Measurements from ENCODE around the gene IFNA5. TPM values are rescaled to one million over a fixed set of nuclear protein-coding genes. Genes with fewer than 3 reads are reported as not detected.

Gene IFNA5
- not detected for total RNA-seq
- not detected for polyA plus RNA-seq

DNA sequence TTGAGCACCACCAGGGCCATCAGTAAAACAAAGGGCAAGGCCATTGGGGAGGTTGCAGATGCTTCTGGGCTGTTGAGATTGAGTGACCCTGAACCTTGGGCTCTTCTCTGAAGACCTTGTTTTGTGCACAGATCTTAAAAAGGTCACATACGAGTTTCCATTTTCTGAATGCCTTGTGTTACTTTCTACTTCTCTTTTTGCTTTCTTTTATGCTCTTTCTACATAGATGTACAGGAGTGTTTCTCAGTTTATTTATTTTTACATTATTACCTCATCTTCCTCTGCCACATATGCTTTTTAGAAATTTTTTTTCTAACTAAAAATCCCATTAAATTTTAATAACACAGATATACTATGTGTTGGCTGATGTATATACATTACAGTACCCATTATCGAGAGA, at the start of gene IFNA5:
Gene IFNA5 (minus strand): TSS at position 101 of the 400 bp plus-strand sequence. CDS start 57 bp downstream, at position 44.
- no peak within 1 kb of the TSS for H3K27ac ChIP-seq (ENCODE audit: low read depth)
- H3K36me3 ChIP-seq (ENCODE audit: insufficient read depth), result no peaks in the 10 kb centered on the region
- WGBS, result 75% methylated on average over 2 of the region's 2 CpGs
- no peak for DNase-seq (ENCODE audit: extremely low spot score)
- no peaks in the 10 kb centered on the region for H3K4me1 ChIP-seq (ENCODE audit: insufficient read depth)
- no peak within 1 kb of the TSS for H3K4me3 ChIP-seq (ENCODE audit: low read depth, low read length)

- Histone ChIP-seq H3K4me1 (ENCODE audit: insufficient read depth) (no peaks in the 10 kb centered on the region), H3K36me3 (ENCODE audit: insufficient read depth) (no peaks in the 10 kb centered on the region), H3K27ac (ENCODE audit: low read depth) (no peak within 1 kb of the TSS), H3K4me3 (ENCODE audit: low read depth, low read length) (no peak within 1 kb of the TSS)
- 90% methylated on average over 1 of the region's 1 CpG for WGBS
- no peak for DNase-seq (ENCODE audit: extremely low spot score)
Observed at GRCh38 chr9:21350787-21351186, 45.7 kb upstream of the IFNA5 start, which contains the start of gene IFNA6. Gene IFNA6 (minus strand): TSS chr9:21350887. CDS start chr9:21350887, 0 bp downstream.

- H3K4me3 ChIP-seq (ENCODE audit: low read depth, low read length), result no peak overlapping the region
- WGBS, result 75% methylated on average over 3 of the region's 3 CpGs
- H3K27ac ChIP-seq (ENCODE audit: low read depth), result no peak overlapping the region
- H3K36me3 ChIP-seq (ENCODE audit: insufficient read depth), result no peaks in the 10 kb centered on the region
- H3K4me1 ChIP-seq (ENCODE audit: insufficient read depth), result no peaks in the 10 kb centered on the region
- DNase-seq (ENCODE audit: extremely low spot score), result no peak
Observed at GRCh38 chr9:21348430-21348970, 43.4 kb upstream of the IFNA5 start.

DNA sequence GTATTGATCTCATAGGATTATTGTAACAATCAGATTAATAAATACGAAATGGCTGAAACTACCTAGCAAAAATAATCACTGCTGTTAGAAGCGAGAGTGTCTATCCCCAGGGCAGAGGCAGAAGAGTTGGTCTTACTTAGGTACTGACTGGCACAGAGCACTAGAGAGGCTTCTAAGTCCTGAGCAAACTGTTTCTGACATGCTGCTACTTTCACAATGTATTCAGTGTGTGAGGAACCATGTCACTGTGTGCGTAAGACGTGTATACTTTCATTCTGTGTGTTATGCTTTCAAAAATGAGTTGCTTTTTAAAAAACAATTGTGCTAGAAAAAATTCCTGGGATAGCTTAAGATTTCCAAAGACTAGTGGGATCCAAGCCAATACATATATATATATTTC, 35.6 kb upstream of the IFNA5 start:
- H3K27ac ChIP-seq (ENCODE audit: low read depth), result no peak overlapping the region
- H3K4me1 ChIP-seq (ENCODE audit: insufficient read depth), result no peaks in the 10 kb centered on the region
- H3K36me3 ChIP-seq (ENCODE audit: insufficient read depth), result no peaks in the 10 kb centered on the region
- no peak overlapping the region for H3K4me3 ChIP-seq (ENCODE audit: low read depth, low read length)
- no peak for DNase-seq (ENCODE audit: extremely low spot score)
- WGBS, result 86% methylated on average over 4 of the region's 4 CpGs

GRCh38 chr9:21336457-21336856, 31.3 kb upstream of the IFNA5 start:
- DNase-seq (ENCODE audit: extremely low spot score), result no peak
- Histone ChIP-seq H3K36me3 (ENCODE audit: insufficient read depth) (no peaks in the 10 kb centered on the region), H3K4me1 (ENCODE audit: insufficient read depth) (no peaks in the 10 kb centered on the region), H3K27ac (ENCODE audit: low read depth) (no peak overlapping the region), H3K4me3 (ENCODE audit: low read depth, low read length) (no peak overlapping the region)

DNA sequence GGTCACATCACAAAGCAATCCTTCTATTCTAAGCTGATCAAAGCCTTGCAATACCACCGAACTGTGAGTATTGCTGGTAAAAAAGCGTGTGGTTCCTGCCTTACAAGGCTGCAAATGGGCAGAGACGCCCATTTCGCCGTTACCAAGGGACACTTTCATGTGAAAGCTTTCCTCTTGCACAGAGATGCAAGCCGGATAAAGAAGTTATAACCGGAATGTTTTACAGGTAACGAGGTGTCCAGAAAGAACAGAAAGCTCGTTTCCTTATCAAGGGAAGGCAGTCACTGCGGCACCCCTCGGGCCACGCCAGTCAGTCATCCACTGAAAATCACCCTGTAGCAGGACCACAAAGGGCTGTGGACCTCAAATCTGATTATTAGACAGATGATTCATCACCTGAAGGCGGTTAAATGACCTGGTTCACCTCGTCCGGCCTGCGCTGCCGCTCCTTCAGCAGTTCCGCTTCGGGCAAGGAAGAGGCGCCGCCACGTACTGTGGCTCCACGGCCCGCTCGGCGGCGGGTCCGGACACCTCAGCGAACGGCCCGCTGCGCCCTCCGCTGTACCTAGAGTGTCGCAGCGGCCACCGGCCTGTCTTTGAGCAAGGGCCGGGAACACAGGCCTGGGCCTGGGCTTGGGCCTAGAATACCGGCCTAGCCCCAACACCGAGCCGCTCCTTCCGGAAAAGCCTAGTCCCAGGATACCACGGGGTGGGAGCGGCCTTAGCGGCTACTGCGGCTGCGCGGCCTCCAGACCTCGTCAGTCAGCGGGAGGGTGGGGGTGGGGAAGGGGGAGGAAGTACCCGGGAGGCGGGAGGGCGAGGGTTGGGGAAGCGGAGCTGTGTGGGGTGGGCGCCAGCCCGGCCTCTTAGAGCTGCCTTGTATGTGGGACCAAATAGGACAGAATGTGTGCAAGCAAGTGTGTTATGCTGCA, 29.9 kb upstream of the IFNA5 start, which contains the start of gene KLHL9:
Gene KLHL9 (minus strand): TSS at position 704 of the 932 bp plus-strand sequence. CDS start 545 bp downstream, at position 159.
- WGBS, result under 1% methylated on average over 55 of the region's 55 CpGs
- H3K27ac ChIP-seq (ENCODE audit: low read depth), result peak within 1 kb of the TSS; percentile 96
- peak; percentile 86 for DNase-seq (ENCODE audit: extremely low spot score)
- peak within 1 kb of the TSS; percentile 67 for H3K4me3 ChIP-seq (ENCODE audit: low read depth, low read length)
- no peaks in the 10 kb centered on the region for H3K36me3 ChIP-seq (ENCODE audit: insufficient read depth)
- H3K4me1 ChIP-seq (ENCODE audit: insufficient read depth), result no peaks in the 10 kb centered on the region

GRCh38 chr9:21333226-21333625, 28.1 kb upstream of the IFNA5 start:
- Histone ChIP-seq H3K4me1 (ENCODE audit: insufficient read depth) (no peaks in the 10 kb centered on the region), H3K36me3 (ENCODE audit: insufficient read depth) (no peaks in the 10 kb centered on the region), H3K27ac (ENCODE audit: low read depth) (no peak overlapping the region), H3K4me3 (ENCODE audit: low read depth, low read length) (no peak overlapping the region)
- 96% methylated on average over 2 of the region's 2 CpGs for WGBS
- DNase-seq (ENCODE audit: extremely low spot score), result no peak

GRCh38 chr9:21331676-21332402, 26.7 kb upstream of the IFNA5 start:
- WGBS, result 47% methylated on average over 5 of the region's 5 CpGs
- Histone ChIP-seq H3K4me3 (ENCODE audit: low read depth, low read length) (no peak overlapping the region), H3K4me1 (ENCODE audit: insufficient read depth) (no peaks in the 10 kb centered on the region), H3K36me3 (ENCODE audit: insufficient read depth) (no peaks in the 10 kb centered on the region), H3K27ac (ENCODE audit: low read depth) (no peak overlapping the region)
- no peak for DNase-seq (ENCODE audit: extremely low spot score)

GRCh38 chr9:21326526-21327139, 21.5 kb upstream of the IFNA5 start:
- peak; percentile 13 for DNase-seq (ENCODE audit: extremely low spot score)
- H3K27ac ChIP-seq (ENCODE audit: low read depth), result no peak overlapping the region
- no peaks in the 10 kb centered on the region for H3K36me3 ChIP-seq (ENCODE audit: insufficient read depth)
- 34% methylated on average over 2 of the region's 2 CpGs for WGBS
- no peak overlapping the region for H3K4me3 ChIP-seq (ENCODE audit: low read depth, low read length)
- no peaks in the 10 kb centered on the region for H3K4me1 ChIP-seq (ENCODE audit: insufficient read depth)

DNA sequence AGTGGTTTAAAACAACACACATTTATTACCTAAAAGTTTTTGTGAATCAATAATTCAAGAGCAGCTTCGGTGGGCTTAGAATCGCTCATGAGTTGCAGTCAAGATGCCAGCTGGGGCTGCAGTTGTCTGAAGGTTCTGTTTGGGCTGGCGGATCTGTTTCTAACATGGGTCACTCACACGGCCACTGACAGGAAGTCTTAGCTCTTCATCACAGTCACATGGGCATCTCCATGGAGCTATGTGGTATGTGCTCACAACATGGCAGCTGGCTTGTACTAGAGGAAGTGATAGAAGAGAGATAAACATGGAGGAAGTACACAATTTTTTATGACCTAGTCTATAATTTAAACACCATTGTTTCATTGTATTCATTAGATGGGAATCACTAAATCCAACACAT, 18.9 kb upstream of the IFNA5 start:
- no peak for DNase-seq (ENCODE audit: extremely low spot score)
- 85% methylated on average over 4 of the region's 4 CpGs for WGBS
- H3K4me1 ChIP-seq (ENCODE audit: insufficient read depth), result no peaks in the 10 kb centered on the region
- H3K36me3 ChIP-seq (ENCODE audit: insufficient read depth), result no peaks in the 10 kb centered on the region
- no peak overlapping the region for H3K27ac ChIP-seq (ENCODE audit: low read depth)
- H3K4me3 ChIP-seq (ENCODE audit: low read depth, low read length), result no peak overlapping the region

DNA sequence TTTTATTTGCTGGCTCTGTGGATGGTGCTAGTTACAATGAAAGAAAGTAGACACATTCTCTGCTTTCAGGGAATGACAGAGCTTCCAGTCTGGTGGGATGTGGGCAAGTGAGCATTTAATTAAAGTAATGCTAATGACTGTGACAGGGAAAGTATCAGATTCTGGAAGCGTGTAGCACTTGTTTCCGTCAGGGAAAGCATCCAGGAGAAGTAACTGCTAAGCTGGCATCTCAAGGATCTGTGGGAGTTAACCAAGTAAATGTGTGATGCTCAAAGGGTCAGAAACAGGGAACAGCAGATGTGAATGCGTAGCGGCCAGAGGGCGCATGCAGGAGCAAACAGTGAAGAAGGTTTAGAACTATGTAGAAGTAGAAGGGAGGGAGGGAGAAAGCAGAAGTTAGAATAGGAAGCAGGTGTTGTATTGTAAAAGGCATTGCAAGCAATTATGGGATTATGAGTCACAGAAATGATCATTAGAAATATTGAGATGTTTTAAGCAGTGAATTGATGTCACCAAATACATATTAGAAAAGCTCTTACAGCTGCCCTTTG, 17.9 kb upstream of the IFNA5 start:
- no peak for DNase-seq (ENCODE audit: extremely low spot score)
- Histone ChIP-seq H3K4me1 (ENCODE audit: insufficient read depth) (no peaks in the 10 kb centered on the region), H3K4me3 (ENCODE audit: low read depth, low read length) (no peak overlapping the region), H3K27ac (ENCODE audit: low read depth) (no peak overlapping the region), H3K36me3 (ENCODE audit: insufficient read depth) (no peaks in the 10 kb centered on the region)
- WGBS, result 86% methylated on average over 5 of the region's 5 CpGs

DNA sequence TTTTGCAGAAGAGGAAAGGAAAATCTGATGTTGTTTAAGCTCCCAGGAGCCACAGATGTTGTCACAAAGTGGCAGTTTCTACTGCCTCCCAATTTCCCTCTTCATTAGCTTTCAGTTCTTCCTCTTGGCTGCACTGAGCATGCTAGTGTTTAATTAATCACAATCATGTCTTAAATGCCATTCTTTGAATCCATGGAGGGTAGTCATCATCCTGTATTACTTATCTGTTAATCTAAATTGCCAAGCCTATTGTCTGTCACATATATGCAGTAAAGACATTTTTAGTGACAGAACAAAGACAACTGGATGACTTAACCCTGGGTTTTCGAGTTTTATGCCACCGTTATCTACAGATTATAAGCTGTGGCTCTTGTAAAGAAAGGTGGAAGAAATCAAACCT, 15.4 kb upstream of the IFNA5 start:
- WGBS, result 63% methylated on average over 2 of the region's 2 CpGs
- no peak overlapping the region for H3K27ac ChIP-seq (ENCODE audit: low read depth)
- H3K4me1 ChIP-seq (ENCODE audit: insufficient read depth), result no peaks in the 10 kb centered on the region

More for the DNA sequence above, 15.4 kb upstream of the IFNA5 start:
- Histone ChIP-seq H3K36me3 (ENCODE audit: insufficient read depth) (no peaks in the 10 kb centered on the region), H3K4me3 (ENCODE audit: low read depth, low read length) (no peak overlapping the region)
- no peak for DNase-seq (ENCODE audit: extremely low spot score)

Measured in urinary bladder (tissue), 4 donors.